WTC11 (cell line): ENCODE results near the gene TTC6. TPM values are rescaled to one million over a fixed set of nuclear protein-coding genes. Genes with fewer than 3 reads are reported as not detected.

Source experiments
- ATAC-seq: fragments of 200-7000 bp; cut with Tn5 transposase; 2 replicates; pipeline ENCODE4 v1.10.0; 2021; ENCODE audit warnings: mild to moderate bottlenecking, moderate library complexity
- CTCF ChIA-PET: fragments of 300-600 bp; sonication (Branson Sonifier 250); formaldehyde crosslinking; loops from one replicate; lab custom pipeline; 2021; ENCODE audit warnings: antibody characterized with exemption; lab: Charles Lee
- POLR2A ChIA-PET: fragments of 350-600 bp; sonication (Branson Sonifier 250); formaldehyde crosslinking; loops from one replicate; lab custom pipeline; 2021; ENCODE audit warnings: antibody characterized with exemption; lab: Charles Lee
- DNase-seq: peaks from one replicate; pipeline ENCODE4 v3.0.0; 2021; ENCODE audit warnings: low spot score
- H3K27ac Mint-ChIP-seq: 2 replicates; pipeline ENCODE4 v1.8.0; 2021; ENCODE audit warnings: mixed read lengths
- H3K27me3 Mint-ChIP-seq: 2 replicates; pipeline ENCODE4 v1.8.0; 2021; ENCODE audit warnings: low read depth, mild to moderate bottlenecking, moderate library complexity, mixed read lengths
- H3K36me3 Mint-ChIP-seq: 2 replicates; pipeline ENCODE4 v1.8.0; 2021; ENCODE audit warnings: mixed read lengths
- H3K4me1 Mint-ChIP-seq: 2 replicates; pipeline ENCODE4 v1.8.0; 2022; ENCODE audit warnings: mixed read lengths
- H3K4me3 Mint-ChIP-seq: 2 replicates; pipeline ENCODE4 v1.8.0; 2021; ENCODE audit warnings: mild to moderate bottlenecking, moderate library complexity, mixed read lengths
- H3K9me3 Mint-ChIP-seq: 2 replicates; pipeline ENCODE4 v1.8.0; 2021; ENCODE audit warnings: mixed read lengths
- CTCF ChIP-seq: fragments of 200-600 bp; IDR thresholded peaks from 2 replicates; pipeline ENCODE4 v1.8.0; 2022; ENCODE audit warnings: antibody characterized with exemption
- E2F5 ChIP-seq: sonication (generic); formaldehyde crosslinking; IDR thresholded peaks from 2 replicates; pipeline ENCODE4 v1.8.1; 2022; ENCODE audit warnings: mild to moderate bottlenecking, moderate library complexity, missing genetic modification reagents
- ESRRA ChIP-seq: sonication (generic); formaldehyde crosslinking; IDR thresholded peaks from 2 replicates; pipeline ENCODE4 v1.8.1; 2022; ENCODE audit warnings: mild to moderate bottlenecking, missing genetic modification reagents, borderline replicate concordance
- HMGXB4 ChIP-seq: sonication (generic); formaldehyde crosslinking; IDR thresholded peaks from 2 replicates; pipeline ENCODE4 v1.8.1; 2023; ENCODE audit warnings: mild to moderate bottlenecking, moderate library complexity, missing genetic modification reagents
- IRF1 ChIP-seq: sonication (generic); formaldehyde crosslinking; IDR thresholded peaks from 2 replicates; pipeline ENCODE4 v1.8.0; 2023; ENCODE audit warnings: missing genetic modification reagents
- JAZF1 ChIP-seq: fragments of 250-450 bp; sonication (Bioruptor Pico); IDR thresholded peaks from 2 replicates; pipeline ENCODE4 v1.9.0; 2021; ENCODE audit warnings: moderate library complexity, mild to moderate bottlenecking, inconsistent platforms
- JUN ChIP-seq: sonication (generic); formaldehyde crosslinking; IDR thresholded peaks from 2 replicates; pipeline ENCODE4 v1.8.0; 2023; ENCODE audit warnings: mild to moderate bottlenecking, missing genetic modification reagents
- RELA ChIP-seq: sonication (generic); formaldehyde crosslinking; IDR thresholded peaks from 2 replicates; pipeline ENCODE4 v1.8.1; 2022; ENCODE audit warnings: missing genetic modification reagents, mild to moderate bottlenecking, borderline replicate concordance
- SMAD3 ChIP-seq: sonication (generic); formaldehyde crosslinking; IDR thresholded peaks from 2 replicates; pipeline ENCODE4 v1.8.0; 2022; ENCODE audit warnings: missing genetic modification reagents, mild to moderate bottlenecking, borderline replicate concordance
- TEAD1 ChIP-seq: sonication (generic); formaldehyde crosslinking; IDR thresholded peaks from 2 replicates; pipeline ENCODE4 v1.8.0; 2022; ENCODE audit warnings: mild to moderate bottlenecking, missing genetic modification reagents
- TP53 ChIP-seq: sonication (generic); formaldehyde crosslinking; IDR thresholded peaks from 2 replicates; pipeline ENCODE4 v1.8.1; 2023; ENCODE audit warnings: mild to moderate bottlenecking, missing genetic modification reagents
- USF2 ChIP-seq: sonication (generic); formaldehyde crosslinking; IDR thresholded peaks from 2 replicates; pipeline ENCODE4 v1.8.1; 2023; ENCODE audit warnings: mild to moderate bottlenecking, missing genetic modification reagents, moderate library complexity
- total RNA-seq: library from RNA; stranded (reverse); gene quantifications from 3 replicates; pipeline ENCODE4 v1.2.3, GENCODE V29; 2021
- TF ChIP-seq, protein P1 (sequence below): sonication (generic); formaldehyde crosslinking; IDR thresholded peaks from 2 replicates; pipeline ENCODE4 v1.8.1; 2023; ENCODE audit warnings: mild to moderate bottlenecking, missing genetic modification reagents, borderline replicate concordance
- TF ChIP-seq, protein P2 (sequence below): fragments of 250-450 bp; sonication (Bioruptor Pico); IDR thresholded peaks from 2 replicates; pipeline ENCODE4 v1.9.0; 2021; ENCODE audit warnings: mild to moderate bottlenecking
- TF ChIP-seq, protein P3 (sequence below): sonication (generic); formaldehyde crosslinking; IDR thresholded peaks from 2 replicates; pipeline ENCODE4 v1.8.1; 2022; ENCODE audit warnings: low read depth, mild to moderate bottlenecking, moderate library complexity, missing genetic modification reagents, borderline replicate concordance
- TF ChIP-seq, protein P4 (sequence below): sonication (generic); formaldehyde crosslinking; IDR thresholded peaks from 2 replicates; pipeline ENCODE4 v1.8.0; 2022; ENCODE audit warnings: mild to moderate bottlenecking, missing genetic modification reagents
- TF ChIP-seq, protein P5 (sequence below): sonication (generic); formaldehyde crosslinking; IDR thresholded peaks from 2 replicates; pipeline ENCODE4 v1.8.1; 2023; ENCODE audit warnings: mild to moderate bottlenecking, missing genetic modification reagents, moderate library complexity

Gene TTC6
- total RNA-seq, 1 experiment from 2014 or later, result not detected

GRCh38 chr14:37550511-37550910 lies 44.9 kb upstream of the TTC6 start (continued):
- TF ChIP-seq, protein P1, sequence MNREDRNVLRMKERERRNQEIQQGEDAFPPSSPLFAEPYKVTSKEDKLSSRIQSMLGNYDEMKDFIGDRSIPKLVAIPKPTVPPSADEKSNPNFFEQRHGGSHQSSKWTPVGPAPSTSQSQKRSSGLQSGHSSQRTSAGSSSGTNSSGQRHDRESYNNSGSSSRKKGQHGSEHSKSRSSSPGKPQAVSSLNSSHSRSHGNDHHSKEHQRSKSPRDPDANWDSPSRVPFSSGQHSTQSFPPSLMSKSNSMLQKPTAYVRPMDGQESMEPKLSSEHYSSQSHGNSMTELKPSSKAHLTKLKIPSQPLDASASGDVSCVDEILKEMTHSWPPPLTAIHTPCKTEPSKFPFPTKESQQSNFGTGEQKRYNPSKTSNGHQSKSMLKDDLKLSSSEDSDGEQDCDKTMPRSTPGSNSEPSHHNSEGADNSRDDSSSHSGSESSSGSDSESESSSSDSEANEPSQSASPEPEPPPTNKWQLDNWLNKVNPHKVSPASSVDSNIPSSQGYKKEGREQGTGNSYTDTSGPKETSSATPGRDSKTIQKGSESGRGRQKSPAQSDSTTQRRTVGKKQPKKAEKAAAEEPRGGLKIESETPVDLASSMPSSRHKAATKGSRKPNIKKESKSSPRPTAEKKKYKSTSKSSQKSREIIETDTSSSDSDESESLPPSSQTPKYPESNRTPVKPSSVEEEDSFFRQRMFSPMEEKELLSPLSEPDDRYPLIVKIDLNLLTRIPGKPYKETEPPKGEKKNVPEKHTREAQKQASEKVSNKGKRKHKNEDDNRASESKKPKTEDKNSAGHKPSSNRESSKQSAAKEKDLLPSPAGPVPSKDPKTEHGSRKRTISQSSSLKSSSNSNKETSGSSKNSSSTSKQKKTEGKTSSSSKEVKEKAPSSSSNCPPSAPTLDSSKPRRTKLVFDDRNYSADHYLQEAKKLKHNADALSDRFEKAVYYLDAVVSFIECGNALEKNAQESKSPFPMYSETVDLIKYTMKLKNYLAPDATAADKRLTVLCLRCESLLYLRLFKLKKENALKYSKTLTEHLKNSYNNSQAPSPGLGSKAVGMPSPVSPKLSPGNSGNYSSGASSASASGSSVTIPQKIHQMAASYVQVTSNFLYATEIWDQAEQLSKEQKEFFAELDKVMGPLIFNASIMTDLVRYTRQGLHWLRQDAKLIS, result no peak

- Mint-ChIP-seq H3K27ac (no peak overlapping the region), H3K4me3 (no peak overlapping the region)
- CTCF ChIA-PET, result no interaction called here
- DNase-seq, result no peak
- POLR2A ChIA-PET, result interaction anchor here (0.6 kb wide), 1 partner anchor 317 kb away, joined by 4 read pairs; no protein-coding TSS in a partner anchor
- TF ChIP-seq ESRRA (CRISPR knock-in tag) (no peak), JAZF1 (CRISPR knock-in tag) (no peak), SMAD3 (CRISPR knock-in tag) (no peak), JUN (no peak), E2F5 (no peak), HMGXB4 (no peak)
- TF ChIP-seq, protein P2, sequence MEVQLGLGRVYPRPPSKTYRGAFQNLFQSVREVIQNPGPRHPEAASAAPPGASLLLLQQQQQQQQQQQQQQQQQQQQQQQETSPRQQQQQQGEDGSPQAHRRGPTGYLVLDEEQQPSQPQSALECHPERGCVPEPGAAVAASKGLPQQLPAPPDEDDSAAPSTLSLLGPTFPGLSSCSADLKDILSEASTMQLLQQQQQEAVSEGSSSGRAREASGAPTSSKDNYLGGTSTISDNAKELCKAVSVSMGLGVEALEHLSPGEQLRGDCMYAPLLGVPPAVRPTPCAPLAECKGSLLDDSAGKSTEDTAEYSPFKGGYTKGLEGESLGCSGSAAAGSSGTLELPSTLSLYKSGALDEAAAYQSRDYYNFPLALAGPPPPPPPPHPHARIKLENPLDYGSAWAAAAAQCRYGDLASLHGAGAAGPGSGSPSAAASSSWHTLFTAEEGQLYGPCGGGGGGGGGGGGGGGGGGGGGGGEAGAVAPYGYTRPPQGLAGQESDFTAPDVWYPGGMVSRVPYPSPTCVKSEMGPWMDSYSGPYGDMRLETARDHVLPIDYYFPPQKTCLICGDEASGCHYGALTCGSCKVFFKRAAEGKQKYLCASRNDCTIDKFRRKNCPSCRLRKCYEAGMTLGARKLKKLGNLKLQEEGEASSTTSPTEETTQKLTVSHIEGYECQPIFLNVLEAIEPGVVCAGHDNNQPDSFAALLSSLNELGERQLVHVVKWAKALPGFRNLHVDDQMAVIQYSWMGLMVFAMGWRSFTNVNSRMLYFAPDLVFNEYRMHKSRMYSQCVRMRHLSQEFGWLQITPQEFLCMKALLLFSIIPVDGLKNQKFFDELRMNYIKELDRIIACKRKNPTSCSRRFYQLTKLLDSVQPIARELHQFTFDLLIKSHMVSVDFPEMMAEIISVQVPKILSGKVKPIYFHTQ (CRISPR knock-in tag), result no peak
- TF ChIP-seq, all 79 proteins: peak for 0
- no peaks in the 10 kb centered on the region for H3K27me3 Mint-ChIP-seq
- peaks cover 20% of the 10 kb centered on the region for H3K9me3 Mint-ChIP-seq
- ATAC-seq, result no peak
- H3K4me1 Mint-ChIP-seq, result no peaks in the 10 kb centered on the region
- peaks cover 3% of the 10 kb centered on the region; the same call in 1 of the 2 replicates for H3K36me3 Mint-ChIP-seq
These were observed 44.3 kb upstream of the TTC6 start for GRCh38 chr14:37551119-37551518.

- DNase-seq (no peak), ATAC-seq (no peak)
- H3K27me3 Mint-ChIP-seq, result no peaks in the 10 kb centered on the region; the same call in 1 of the 2 replicates
- POLR2A ChIA-PET, result no interaction called here
- H3K4me1 Mint-ChIP-seq, result no peaks in the 10 kb centered on the region
- H3K4me3 Mint-ChIP-seq, result no peak overlapping the region
- CTCF ChIA-PET, result no interaction called here
- H3K36me3 Mint-ChIP-seq, result peaks cover 18% of the 10 kb centered on the region
- peaks cover 36% of the 10 kb centered on the region for H3K9me3 Mint-ChIP-seq
- H3K27ac Mint-ChIP-seq, result no peak overlapping the region
- TF ChIP-seq TP53 (no peak), CTCF (no peak), IRF1 (CRISPR knock-in tag) (no peak), TEAD1 (no peak), RELA (CRISPR knock-in tag) (no peak), USF2 (no peak)
- TF ChIP-seq, protein P3, sequence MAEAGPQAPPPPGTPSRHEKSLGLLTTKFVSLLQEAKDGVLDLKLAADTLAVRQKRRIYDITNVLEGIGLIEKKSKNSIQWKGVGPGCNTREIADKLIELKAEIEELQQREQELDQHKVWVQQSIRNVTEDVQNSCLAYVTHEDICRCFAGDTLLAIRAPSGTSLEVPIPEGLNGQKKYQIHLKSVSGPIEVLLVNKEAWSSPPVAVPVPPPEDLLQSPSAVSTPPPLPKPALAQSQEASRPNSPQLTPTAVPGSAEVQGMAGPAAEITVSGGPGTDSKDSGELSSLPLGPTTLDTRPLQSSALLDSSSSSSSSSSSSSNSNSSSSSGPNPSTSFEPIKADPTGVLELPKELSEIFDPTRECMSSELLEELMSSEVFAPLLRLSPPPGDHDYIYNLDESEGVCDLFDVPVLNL, result no peak
- TF ChIP-seq, protein P4, sequence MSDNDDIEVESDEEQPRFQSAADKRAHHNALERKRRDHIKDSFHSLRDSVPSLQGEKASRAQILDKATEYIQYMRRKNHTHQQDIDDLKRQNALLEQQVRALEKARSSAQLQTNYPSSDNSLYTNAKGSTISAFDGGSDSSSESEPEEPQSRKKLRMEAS (CRISPR knock-in tag), result no peak
- TF ChIP-seq, protein P5, sequence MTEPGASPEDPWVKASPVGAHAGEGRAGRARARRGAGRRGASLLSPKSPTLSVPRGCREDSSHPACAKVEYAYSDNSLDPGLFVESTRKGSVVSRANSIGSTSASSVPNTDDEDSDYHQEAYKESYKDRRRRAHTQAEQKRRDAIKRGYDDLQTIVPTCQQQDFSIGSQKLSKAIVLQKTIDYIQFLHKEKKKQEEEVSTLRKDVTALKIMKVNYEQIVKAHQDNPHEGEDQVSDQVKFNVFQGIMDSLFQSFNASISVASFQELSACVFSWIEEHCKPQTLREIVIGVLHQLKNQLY (CRISPR knock-in tag), result no peak
These were observed 41.4 kb upstream of the TTC6 start for GRCh38 chr14:37553935-37554550.
